RWPE2 (cell line): ENCODE data around the gene RNF25.
A peak's percentile ranks its signal among the peaks of the same experiment; 100 is the strongest.

Experiments used
- ATAC-seq: fragments of 200-7000 bp; cut with Tn5 transposase; 3 replicates; pipeline ENCODE4 v1.9.1; 2021; ENCODE audit warnings: low read depth
- DNase-seq: peaks from one replicate; pipeline ENCODE4 v3.0.0-alpha.2; 2020; ENCODE audit warnings: low spot score
- H3K27ac ChIP-seq: fragments of 450-650 bp; 2 replicates; pipeline ENCODE4 v1.5.1; 2017; ENCODE audit warnings: mild to moderate bottlenecking; ENCODE audit not compliant: poor library complexity, severe bottlenecking
- H3K27me3 ChIP-seq: fragments of 250-450 bp; sonication (Bioruptor Pico); 2 replicates; pipeline ENCODE4 v1.5.1; 2021; ENCODE audit warnings: mild to moderate bottlenecking, moderate library complexity; ENCODE audit not compliant: insufficient read depth, poor library complexity, severe bottlenecking
- H3K36me3 ChIP-seq: fragments of 250-450 bp; sonication (Bioruptor Pico); 2 replicates; pipeline ENCODE4 v1.5.1; 2020; ENCODE audit warnings: low read depth, mild to moderate bottlenecking, moderate library complexity
- H3K4me1 ChIP-seq: fragments of 250-450 bp; sonication (Bioruptor Pico); 2 replicates; pipeline ENCODE4 v1.5.1; 2021; ENCODE audit warnings: mild to moderate bottlenecking, moderate library complexity; ENCODE audit not compliant: insufficient read depth, poor library complexity, severe bottlenecking
- H3K4me3 ChIP-seq: fragments of 250-450 bp; sonication (Bioruptor Pico); 2 replicates; pipeline ENCODE4 v1.5.1; 2021; ENCODE audit warnings: mild to moderate bottlenecking, moderate library complexity; ENCODE audit not compliant: severe bottlenecking
- H3K9me3 ChIP-seq: fragments of 250-450 bp; sonication (Bioruptor Pico); 2 replicates; pipeline ENCODE4 v1.5.1; 2021; ENCODE audit warnings: mild to moderate bottlenecking, moderate library complexity; ENCODE audit not compliant: severe bottlenecking
- TF ChIP-seq, protein P1 (sequence below): fragments of 450-650 bp; IDR thresholded peaks from one replicate; pipeline ENCODE4 v1.5.1; 2017; ENCODE audit warnings: mild to moderate bottlenecking, moderate library complexity; ENCODE audit not compliant: poor library complexity, severe bottlenecking

The RNF25 gene

GRCh38 chr2:218622606-218623365, 49.0 kb downstream of the RNF25 start:
- ATAC-seq: peak; percentile 21; the same call in 2 of the 3 replicates
- Histone ChIP-seq H3K4me3 (no peak overlapping the region), H3K27ac (no peak overlapping the region)

GRCh38 chr2:218621007-218621406, 50.8 kb downstream of the RNF25 start:
- DNase-seq: no peak
- no peak for ATAC-seq
- Histone ChIP-seq H3K36me3 (no peaks in the 10 kb centered on the region), H3K4me3 (no peak overlapping the region), H3K27ac (no peak overlapping the region), H3K4me1 (no peaks in the 10 kb centered on the region), H3K9me3 (no peaks in the 10 kb centered on the region), H3K27me3 (no peaks in the 10 kb centered on the region)
- TF ChIP-seq, protein P1, sequence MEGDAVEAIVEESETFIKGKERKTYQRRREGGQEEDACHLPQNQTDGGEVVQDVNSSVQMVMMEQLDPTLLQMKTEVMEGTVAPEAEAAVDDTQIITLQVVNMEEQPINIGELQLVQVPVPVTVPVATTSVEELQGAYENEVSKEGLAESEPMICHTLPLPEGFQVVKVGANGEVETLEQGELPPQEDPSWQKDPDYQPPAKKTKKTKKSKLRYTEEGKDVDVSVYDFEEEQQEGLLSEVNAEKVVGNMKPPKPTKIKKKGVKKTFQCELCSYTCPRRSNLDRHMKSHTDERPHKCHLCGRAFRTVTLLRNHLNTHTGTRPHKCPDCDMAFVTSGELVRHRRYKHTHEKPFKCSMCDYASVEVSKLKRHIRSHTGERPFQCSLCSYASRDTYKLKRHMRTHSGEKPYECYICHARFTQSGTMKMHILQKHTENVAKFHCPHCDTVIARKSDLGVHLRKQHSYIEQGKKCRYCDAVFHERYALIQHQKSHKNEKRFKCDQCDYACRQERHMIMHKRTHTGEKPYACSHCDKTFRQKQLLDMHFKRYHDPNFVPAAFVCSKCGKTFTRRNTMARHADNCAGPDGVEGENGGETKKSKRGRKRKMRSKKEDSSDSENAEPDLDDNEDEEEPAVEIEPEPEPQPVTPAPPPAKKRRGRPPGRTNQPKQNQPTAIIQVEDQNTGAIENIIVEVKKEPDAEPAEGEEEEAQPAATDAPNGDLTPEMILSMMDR: no peak

More at GRCh38 chr2:218622606-218623365, 49.0 kb downstream of the RNF25 start:
- TF ChIP-seq, protein P1: no peak
- Histone ChIP-seq H3K4me1 (no peaks in the 10 kb centered on the region), H3K27me3 (no peaks in the 10 kb centered on the region), H3K9me3 (no peaks in the 10 kb centered on the region), H3K36me3 (no peaks in the 10 kb centered on the region)
- no peak for DNase-seq

- Histone ChIP-seq H3K4me1 (no peaks in the 10 kb centered on the region), H3K9me3 (no peaks in the 10 kb centered on the region), H3K27me3 (no peaks in the 10 kb centered on the region), H3K4me3 (no peak overlapping the region), H3K36me3 (no peaks in the 10 kb centered on the region), H3K27ac (no peak overlapping the region)
- TF ChIP-seq, protein P1: peak; percentile 54
- DNase-seq: no peak
- peak; percentile 74 for ATAC-seq
Measured at GRCh38 chr2:218618102-218618860, 53.5 kb downstream of the RNF25 start.

DNA sequence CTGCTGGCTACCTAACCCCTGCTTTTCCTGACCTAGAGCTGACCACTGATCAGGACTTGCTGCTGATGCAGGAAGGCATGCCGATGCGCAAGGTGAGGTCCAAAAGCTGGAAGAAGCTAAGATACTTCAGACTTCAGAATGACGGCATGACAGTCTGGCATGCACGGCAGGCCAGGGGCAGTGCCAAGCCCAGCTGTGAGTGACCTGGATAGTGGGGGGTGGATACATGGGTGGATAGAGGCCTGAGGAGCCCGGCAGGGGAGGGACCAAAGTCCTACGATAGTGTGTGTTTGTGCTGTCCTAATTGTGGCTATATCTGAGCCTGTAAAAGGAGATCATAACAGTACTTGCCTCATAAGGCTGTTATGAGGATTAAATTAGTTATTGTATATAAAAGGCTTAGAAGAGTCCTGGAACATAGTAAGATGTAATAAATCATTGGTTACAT, 55.9 kb downstream of the RNF25 start:
- no peaks in the 10 kb centered on the region for H3K36me3 ChIP-seq
- H3K9me3 ChIP-seq: no peaks in the 10 kb centered on the region
- no peaks in the 10 kb centered on the region for H3K27me3 ChIP-seq
- no peak overlapping the region for H3K27ac ChIP-seq
- TF ChIP-seq, protein P1: no peak
- H3K4me3 ChIP-seq: no peak overlapping the region
- no peaks in the 10 kb centered on the region for H3K4me1 ChIP-seq
- no peak for DNase-seq
- ATAC-seq: no peak
